Upper lobe of right lung (tissue), 1 donor: ENCODE results near the gene BCAR3. TPM values are rescaled to one million over a fixed set of nuclear protein-coding genes. Genes with fewer than 3 reads are reported as not detected.
A peak's percentile ranks its signal among the peaks of the same experiment; 100 is the strongest.

Experiments used
- ATAC-seq: fragments of 200-7000 bp; cut with Tn5 transposase; one replicate; pipeline ENCODE4 v1.9.1; 2020; ENCODE audit warnings: mild to moderate bottlenecking, moderate library complexity
- DNase-seq: peaks from one replicate; pipeline ENCODE4 v3.0.0-alpha.2; 2020
- H3K27ac ChIP-seq: fragments of 200-600 bp; one replicate; pipeline ENCODE4 v1.8.0; 2022
- H3K27me3 ChIP-seq: fragments of 200-600 bp; one replicate; pipeline ENCODE4 v1.8.0; 2022; ENCODE audit warnings: mild to moderate bottlenecking
- H3K36me3 ChIP-seq: fragments of 200-600 bp; one replicate; pipeline ENCODE4 v1.8.0; 2022
- H3K4me1 ChIP-seq: fragments of 200-600 bp; one replicate; pipeline ENCODE4 v1.8.0; 2022
- H3K4me3 ChIP-seq: fragments of 200-600 bp; one replicate; pipeline ENCODE4 v1.8.0; 2022; ENCODE audit warnings: mild to moderate bottlenecking
- H3K9me3 ChIP-seq: fragments of 200-600 bp; one replicate; pipeline ENCODE4 v1.8.0; 2022
- intact Hi-C: fragments of 100-400 bp; cut with DNase I; formaldehyde crosslinking; loops from one replicate; pipeline ENCODE4 v1.11.0; 2022
- total RNA-seq: library from RNA; stranded (reverse); fragmentation: NEBNext Ultra II Directional; extraction: Animal tissue kit (Norgen Biotek cat#: 25700); gene quantifications from one replicate; pipeline ENCODE4 v1.2.1, GENCODE V29; 2021
- TF ChIP-seq, protein P1 (sequence below): fragments of 200-600 bp; IDR thresholded peaks from one replicate; pipeline ENCODE4 v1.8.0; 2022; ENCODE audit warnings: antibody characterized with exemption
- donor health status: DM: no; HTN: yes; CAD: no; lungs with severe emphysema.

The BCAR3 gene
- total RNA-seq, 1 donor from 2014 or later, result 23.5 TPM

DNA sequence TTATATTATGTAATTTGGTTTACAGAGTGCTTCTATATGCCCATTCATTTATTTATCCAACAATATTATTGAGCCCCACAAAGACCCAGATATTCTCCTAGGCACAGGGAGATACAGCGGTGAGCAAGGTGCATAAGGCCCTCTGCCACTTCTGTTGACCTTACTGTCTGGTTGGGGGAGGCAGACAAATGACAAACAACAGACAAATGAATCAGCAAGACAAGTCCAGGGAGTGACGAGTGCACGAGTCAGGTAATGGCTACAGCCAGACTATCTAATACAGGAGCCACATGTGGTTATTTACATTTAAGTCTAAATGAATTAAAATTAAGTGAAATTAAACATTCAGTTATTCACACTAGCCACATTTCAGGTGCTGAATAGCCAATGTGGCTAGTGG lies 22.0 kb upstream of the BCAR3 start:
- Histone ChIP-seq H3K36me3 (no peaks in the 10 kb centered on the region), H3K9me3 (no peaks in the 10 kb centered on the region), H3K4me3 (no peak overlapping the region), H3K27me3 (no peaks in the 10 kb centered on the region), H3K27ac (peak overlapping the region; percentile 43), H3K4me1 (peaks cover 21% of the 10 kb centered on the region)
- intact Hi-C loops, result no loop called here
- TF ChIP-seq, protein P1, sequence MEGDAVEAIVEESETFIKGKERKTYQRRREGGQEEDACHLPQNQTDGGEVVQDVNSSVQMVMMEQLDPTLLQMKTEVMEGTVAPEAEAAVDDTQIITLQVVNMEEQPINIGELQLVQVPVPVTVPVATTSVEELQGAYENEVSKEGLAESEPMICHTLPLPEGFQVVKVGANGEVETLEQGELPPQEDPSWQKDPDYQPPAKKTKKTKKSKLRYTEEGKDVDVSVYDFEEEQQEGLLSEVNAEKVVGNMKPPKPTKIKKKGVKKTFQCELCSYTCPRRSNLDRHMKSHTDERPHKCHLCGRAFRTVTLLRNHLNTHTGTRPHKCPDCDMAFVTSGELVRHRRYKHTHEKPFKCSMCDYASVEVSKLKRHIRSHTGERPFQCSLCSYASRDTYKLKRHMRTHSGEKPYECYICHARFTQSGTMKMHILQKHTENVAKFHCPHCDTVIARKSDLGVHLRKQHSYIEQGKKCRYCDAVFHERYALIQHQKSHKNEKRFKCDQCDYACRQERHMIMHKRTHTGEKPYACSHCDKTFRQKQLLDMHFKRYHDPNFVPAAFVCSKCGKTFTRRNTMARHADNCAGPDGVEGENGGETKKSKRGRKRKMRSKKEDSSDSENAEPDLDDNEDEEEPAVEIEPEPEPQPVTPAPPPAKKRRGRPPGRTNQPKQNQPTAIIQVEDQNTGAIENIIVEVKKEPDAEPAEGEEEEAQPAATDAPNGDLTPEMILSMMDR, result no peak
- DNase-seq (peak; percentile 6), ATAC-seq (no peak)

DNA sequence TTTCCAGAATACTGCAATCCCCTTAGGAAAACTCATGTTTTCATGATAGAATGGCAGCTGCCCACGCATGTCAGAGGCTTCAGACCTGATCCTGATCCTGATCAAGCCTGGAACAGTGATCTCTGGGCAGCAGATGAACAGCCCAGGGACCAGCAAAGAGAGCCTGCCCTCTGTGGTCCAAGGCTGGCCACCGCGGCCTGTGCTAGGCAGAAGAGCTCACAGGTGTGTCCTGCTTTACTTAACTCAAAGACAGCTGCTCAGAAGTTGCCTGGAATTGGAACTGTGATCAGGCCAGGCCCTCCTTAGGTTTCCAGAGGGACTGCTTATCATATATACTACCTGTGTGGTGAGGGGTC lies 21.2 kb upstream of the BCAR3 start:
- TF ChIP-seq, protein P1, result no peak
- peaks cover 18% of the 10 kb centered on the region for H3K4me1 ChIP-seq
- no peak for DNase-seq
- no peaks in the 10 kb centered on the region for H3K27me3 ChIP-seq
- H3K36me3 ChIP-seq, result no peaks in the 10 kb centered on the region
- H3K9me3 ChIP-seq, result no peaks in the 10 kb centered on the region
- no peak overlapping the region for H3K4me3 ChIP-seq
- no peak for ATAC-seq
- intact Hi-C loops, result no loop called here
- H3K27ac ChIP-seq, result no peak overlapping the region

DNA sequence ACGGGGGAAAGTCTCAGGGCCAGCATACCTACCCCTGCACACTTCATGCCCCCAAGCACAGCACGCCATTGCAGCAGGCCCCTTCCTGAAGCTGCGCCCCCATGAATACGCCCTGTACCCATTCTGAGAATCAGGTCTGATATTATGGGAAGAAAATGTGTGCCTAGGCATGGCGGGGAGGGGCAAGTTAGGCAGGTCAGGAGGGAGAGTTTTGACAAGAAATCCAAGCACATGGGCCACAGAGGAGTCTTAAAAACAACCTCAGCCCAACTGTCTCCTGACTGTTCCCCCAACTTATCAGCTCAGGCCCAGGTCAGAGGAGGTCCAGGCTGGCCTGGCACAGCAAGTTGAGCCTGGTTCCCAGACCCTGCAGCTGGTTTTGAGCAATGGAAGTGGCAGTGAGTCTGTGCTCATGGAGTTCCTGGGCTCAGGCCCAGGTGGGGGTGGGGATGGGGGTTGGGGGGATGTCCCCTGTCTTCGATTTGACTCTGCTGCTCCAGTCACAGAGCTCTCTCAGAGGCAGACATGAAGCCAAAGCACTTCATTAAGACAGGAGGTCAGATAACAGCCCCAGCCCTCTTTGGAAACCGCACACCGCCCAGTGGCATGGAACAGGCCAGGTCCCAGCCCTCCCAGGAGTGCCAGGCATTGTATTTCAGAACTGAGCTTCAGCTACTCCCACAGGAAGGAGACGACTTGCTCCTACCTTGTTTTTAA lies 20.6 kb upstream of the BCAR3 start:
- TF ChIP-seq, protein P1, result no peak
- H3K27ac ChIP-seq, result no peak overlapping the region

DNA sequence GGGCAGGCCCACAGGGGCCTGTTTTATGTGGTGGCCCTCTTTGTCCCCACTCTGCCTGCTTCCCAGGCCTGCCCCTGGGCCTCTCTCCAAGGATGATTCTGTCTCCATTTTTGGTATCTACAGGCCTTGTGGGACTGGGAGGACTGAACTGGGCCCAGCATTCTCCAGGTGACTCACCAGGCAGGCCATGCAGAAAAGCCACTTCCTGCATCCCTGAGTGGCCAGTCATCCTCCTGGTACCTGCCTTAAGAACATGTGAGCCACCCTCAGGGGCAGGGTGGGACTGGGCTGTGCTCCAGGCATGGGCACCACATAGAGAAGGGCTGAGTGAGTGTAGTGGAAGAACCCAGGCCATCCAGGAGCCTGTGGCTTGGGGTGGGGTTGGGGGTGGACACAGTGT lies 20.0 kb upstream of the BCAR3 start:
- Histone ChIP-seq H3K27me3 (no peaks in the 10 kb centered on the region), H3K4me3 (no peak overlapping the region), H3K4me1 (peaks cover 18% of the 10 kb centered on the region), H3K27ac (no peak overlapping the region), H3K36me3 (no peaks in the 10 kb centered on the region), H3K9me3 (no peaks in the 10 kb centered on the region)
- TF ChIP-seq, protein P1, result no peak
- DNase-seq (peak; percentile 55), ATAC-seq (peak; percentile 63)
- intact Hi-C loops, result no loop called here

More for the DNA sequence above, 20.6 kb upstream of the BCAR3 start:
- no peaks in the 10 kb centered on the region for H3K36me3 ChIP-seq
- intact Hi-C loops, result no loop called here
- H3K4me1 ChIP-seq, result peaks cover 18% of the 10 kb centered on the region
- no peaks in the 10 kb centered on the region for H3K9me3 ChIP-seq
- DNase-seq (peak; percentile 39), ATAC-seq (no peak)
- no peak overlapping the region for H3K4me3 ChIP-seq
- no peaks in the 10 kb centered on the region for H3K27me3 ChIP-seq

DNA sequence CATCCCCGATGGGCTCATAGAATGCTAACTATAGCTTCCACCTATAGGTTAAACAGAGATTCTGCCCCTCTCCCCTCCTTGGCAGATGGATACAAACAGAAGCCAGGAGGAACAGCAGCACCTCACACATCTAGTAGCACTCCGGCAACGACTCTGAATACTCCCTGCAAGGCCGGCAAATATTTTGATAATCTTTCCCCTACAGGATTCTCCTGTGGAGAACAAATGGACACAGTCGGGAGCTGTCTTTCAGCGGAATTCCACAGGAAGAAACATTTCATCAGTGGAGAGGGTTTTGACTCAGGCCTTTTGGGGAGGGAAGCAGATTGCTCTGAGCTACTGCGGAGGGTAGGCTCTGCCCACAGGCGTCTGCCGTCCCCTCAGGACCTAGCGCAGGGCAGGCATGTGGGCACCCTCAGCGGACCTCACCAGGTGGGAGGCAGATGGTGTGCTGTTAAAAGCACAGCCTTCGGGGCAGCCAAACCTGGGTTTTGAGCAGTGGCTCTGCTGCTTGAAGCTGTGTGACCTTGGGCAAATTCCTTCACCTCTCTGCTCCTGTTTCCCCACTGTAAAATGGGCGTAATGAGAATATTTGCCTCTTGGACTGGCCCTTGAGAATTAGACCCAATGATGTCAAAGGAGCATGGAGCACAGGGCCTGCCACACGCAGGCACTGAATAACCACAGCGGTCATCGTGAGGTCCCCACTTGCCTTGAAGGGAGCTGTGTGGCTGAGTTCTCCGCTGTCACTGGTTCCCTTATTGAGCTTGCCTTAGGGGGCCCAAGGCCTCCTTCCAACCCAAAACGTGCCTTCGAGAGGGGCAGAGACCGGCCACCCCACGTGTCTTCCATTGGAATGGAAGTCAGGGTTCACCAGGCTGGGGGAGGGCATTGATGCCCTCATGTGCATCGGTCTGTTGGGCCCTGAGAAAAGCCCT lies 19.2 kb upstream of the BCAR3 start:
- Histone ChIP-seq H3K4me3 (no peak overlapping the region), H3K27me3 (no peaks in the 10 kb centered on the region), H3K27ac (no peak overlapping the region), H3K9me3 (no peaks in the 10 kb centered on the region), H3K4me1 (peaks cover 18% of the 10 kb centered on the region), H3K36me3 (no peaks in the 10 kb centered on the region)
- DNase-seq (peak; percentile 43), ATAC-seq (no peak)
- TF ChIP-seq, protein P1, result no peak
- intact Hi-C loops, result no loop called here
